GM23338 (cell line): ENCODE measurements around the gene ADAM15. TPM values are rescaled to one million over a fixed set of nuclear protein-coding genes. Genes with fewer than 3 reads are reported as not detected.

Experiments
- ATAC-seq: fragments of 200-7000 bp; cut with Tn5 transposase; 3 replicates; pipeline ENCODE4 v1.9.1; 2020
- DNase-seq: peaks from one replicate; pipeline ENCODE4 v3.0.0-alpha.2; 2015; ENCODE audit warnings: low spot score
- H2AFZ ChIP-seq: fragments of 200-600 bp; sonication (generic); 2 replicates; pipeline ENCODE4 v1.8.0; 2016; ENCODE audit warnings: antibody characterized with exemption, mild to moderate bottlenecking, moderate library complexity
- H3F3A ChIP-seq: fragments of 200-600 bp; sonication (generic); replicated peaks from 2 replicates; pipeline ENCODE4 v1.8.0; 2017; ENCODE audit warnings: antibody characterized with exemption, mixed run types, low read depth
- H3K27ac ChIP-seq: fragments of 200-600 bp; sonication (generic); 2 replicates; pipeline ENCODE4 v1.6.1; 2016; ENCODE audit warnings: low read depth
- H3K27me3 ChIP-seq: fragments of 200-600 bp; sonication (generic); 2 replicates; pipeline ENCODE4 v1.8.0; 2016; ENCODE audit warnings: mild to moderate bottlenecking, mixed run types, moderate library complexity; ENCODE audit not compliant: insufficient read depth
- H3K36me3 ChIP-seq: fragments of 200-600 bp; sonication (generic); 2 replicates; pipeline ENCODE4 v1.8.0; 2016; ENCODE audit warnings: mild to moderate bottlenecking; ENCODE audit not compliant: insufficient read depth
- H3K4me1 ChIP-seq: fragments of 200-600 bp; sonication (generic); 2 replicates; pipeline ENCODE4 v1.8.0; 2016; ENCODE audit warnings: mild to moderate bottlenecking, moderate library complexity; ENCODE audit not compliant: insufficient read depth
- H3K4me2 ChIP-seq: fragments of 200-600 bp; sonication (generic); 2 replicates; pipeline ENCODE4 v1.7.1; 2017; ENCODE audit warnings: mixed run types
- H3K4me3 ChIP-seq: fragments of 200-600 bp; sonication (generic); 2 replicates; pipeline ENCODE4 v1.6.1; 2016; ENCODE audit warnings: mixed run types
- H3K79me2 ChIP-seq: fragments of 200-600 bp; sonication (generic); replicated peaks from 2 replicates; pipeline ENCODE4 v1.8.0; 2017; ENCODE audit warnings: mild to moderate bottlenecking; ENCODE audit not compliant: insufficient read depth
- H3K9me2 ChIP-seq: fragments of 200-600 bp; sonication (generic); 2 replicates; pipeline ENCODE4 v1.8.0; 2017; ENCODE audit not compliant: insufficient read depth
- H4K20me1 ChIP-seq: fragments of 200-600 bp; sonication (generic); replicated peaks from 2 replicates; pipeline ENCODE4 v1.8.0; 2017; ENCODE audit warnings: mild to moderate bottlenecking; ENCODE audit not compliant: insufficient read depth
- H3K27ac Mint-ChIP-seq: 2 replicates; pipeline ENCODE4 v1.8.0; 2020; ENCODE audit warnings: inconsistent platforms, mild to moderate bottlenecking, moderate library complexity, mixed read lengths
- H3K27me3 Mint-ChIP-seq: 3 replicates; pipeline ENCODE4 v1.8.0; 2022; ENCODE audit warnings: low read depth, mild to moderate bottlenecking, moderate library complexity, mixed read lengths, inconsistent platforms; ENCODE audit not compliant: insufficient read depth, poor library complexity
- H3K36me3 Mint-ChIP-seq: 3 replicates; pipeline ENCODE4 v1.8.0; 2021; ENCODE audit warnings: low read depth, mild to moderate bottlenecking, inconsistent platforms, moderate library complexity, mixed read lengths
- H3K4me1 Mint-ChIP-seq: 3 replicates; pipeline ENCODE4 v1.8.0; 2020; ENCODE audit warnings: mild to moderate bottlenecking, inconsistent platforms, mixed read lengths
- H3K4me3 Mint-ChIP-seq: 3 replicates; pipeline ENCODE4 v1.8.0; 2021; ENCODE audit warnings: moderate library complexity, mild to moderate bottlenecking, inconsistent platforms, mixed read lengths
- H3K9me3 Mint-ChIP-seq: 3 replicates; pipeline ENCODE4 v1.8.0; 2020; ENCODE audit warnings: moderate library complexity, mild to moderate bottlenecking, inconsistent platforms, mixed read lengths
- CREB1 ChIP-seq: fragments of 250-450 bp; sonication (Bioruptor Pico); IDR thresholded peaks from 2 replicates; pipeline ENCODE4 v1.5.0; 2020; ENCODE audit warnings: low read depth, mild to moderate bottlenecking, moderate library complexity
- CTCF ChIP-seq, 2 experiments: fragments of 200-600 bp in 1 of 2; sonication (generic) in 1 of 2; conservative IDR thresholded peaks; 2 replicates each; pipeline versions ENCODE4 v1.5.1 to v1.6.1; 2016 to 2017; ENCODE audit warnings: antibody characterized with exemption in 2 of 2, low read depth in 2 of 2, mild to moderate bottlenecking in 2 of 2, moderate library complexity in 1 of 2
- ETS1 ChIP-seq: IDR thresholded peaks from 2 replicates; pipeline ENCODE4 v1.6.1; 2016; ENCODE audit warnings: antibody characterized with exemption
- EZH2 ChIP-seq: fragments of 200-600 bp; sonication (generic); IDR thresholded peaks from one replicate; pipeline ENCODE4 v1.8.0; 2017; ENCODE audit warnings: antibody characterized with exemption, mild to moderate bottlenecking, low read depth; ENCODE audit not compliant: unreplicated experiment
- EZH2phosphoT487 ChIP-seq: fragments of 200-600 bp; sonication (generic); IDR thresholded peaks from one replicate; pipeline ENCODE4 v1.8.1; 2018; ENCODE audit warnings: antibody characterized with exemption; ENCODE audit not compliant: unreplicated experiment
- JUNB ChIP-seq: IDR thresholded peaks from one replicate; pipeline ENCODE4 v1.6.1; 2016; ENCODE audit warnings: antibody characterized with exemption; ENCODE audit not compliant: unreplicated experiment
- NANOG ChIP-seq: IDR thresholded peaks from 2 replicates; pipeline ENCODE4 v1.6.1; 2016; ENCODE audit warnings: antibody characterized with exemption, borderline replicate concordance
- POLR2AphosphoS5 ChIP-seq: IDR thresholded peaks from 2 replicates; pipeline ENCODE4 v1.6.1; 2016; ENCODE audit warnings: antibody characterized with exemption, low read depth
- REST ChIP-seq: IDR thresholded peaks from one replicate; pipeline ENCODE4 v1.6.1; 2018; ENCODE audit warnings: antibody characterized with exemption; ENCODE audit not compliant: unreplicated experiment
- STAT1 ChIP-seq: IDR thresholded peaks from one replicate; pipeline ENCODE4 v1.6.1; 2016; ENCODE audit warnings: antibody characterized with exemption; ENCODE audit not compliant: unreplicated experiment
- ZNF114 ChIP-seq: fragments of 250-450 bp; sonication (Bioruptor Pico); IDR thresholded peaks from 2 replicates; pipeline ENCODE4 v1.5.0; 2020; ENCODE audit warnings: mild to moderate bottlenecking, moderate library complexity
- ZNF331 ChIP-seq: fragments of 250-450 bp; sonication (Bioruptor Pico); IDR thresholded peaks from 2 replicates; pipeline ENCODE4 v1.5.0; 2020; ENCODE audit warnings: low read depth, mild to moderate bottlenecking, moderate library complexity
- ZNF462 ChIP-seq: fragments of 250-450 bp; sonication (Bioruptor Pico); IDR thresholded peaks from 2 replicates; pipeline ENCODE4 v1.5.0; 2020; ENCODE audit warnings: mild to moderate bottlenecking, moderate library complexity
- polyA plus RNA-seq: library from polyadenylated mRNA; unstranded; fragments of >200 nt; fragmentation: Nextera tagmentation; extraction: Ambion mirVana; gene quantifications from 2 replicates; pipeline ENCODE4 v1.2.1, GENCODE V29; 2016
- total RNA-seq: library from RNA; depleted of rRNA; stranded (reverse); fragments of >200 nt; shearing (Covaris generic); gene quantifications from 2 replicates; pipeline ENCODE4 v1.2.3, GENCODE V29; 2014

Gene ADAM15
- total and polyA plus RNA-seq, 2 experiments from 2014 or later = 24.2 to 31.1 TPM

GRCh38 chr1:155022927-155023236 lies 28.2 kb upstream of the ADAM15 start:
- ATAC-seq (no peak), DNase-seq (no peak)
- Mint-ChIP-seq H3K27me3 (peaks cover 23% of the 10 kb centered on the region), H3K9me3 (no peaks in the 10 kb centered on the region), H3K36me3 (peaks cover 4% of the 10 kb centered on the region; the same call in 2 of the 3 replicates), H3K4me1 (peaks cover 27% of the 10 kb centered on the region), H3K4me3 (no peak overlapping the region), H3K27ac (no peak overlapping the region)
- no peaks in the 10 kb centered on the region for H3F3A ChIP-seq
- H3K4me1 ChIP-seq = peaks cover 8% of the 10 kb centered on the region
- no peak overlapping the region for H3K4me2 ChIP-seq
- no peaks in the 10 kb centered on the region for H3K9me2 ChIP-seq
- TF ChIP-seq EZH2phosphoT487 (no peak), ETS1 (no peak), NANOG (no peak), JUNB (no peak), ZNF114 (no peak), STAT1 (no peak), EZH2 (no peak), CTCF (conservative IDR thresholded peaks at IDR 0.05; ENCODE audit: low read depth in 2 of 2) (no peak), CREB1 (CRISPR knock-in tag) (no peak), REST (no peak), ZNF331 (no peak), ZNF462 (CRISPR knock-in tag) (no peak), POLR2AphosphoS5 (no peak)
- H2AFZ ChIP-seq = no peak overlapping the region
- no peaks in the 10 kb centered on the region for H3K79me2 ChIP-seq
- no peaks in the 10 kb centered on the region for H3K36me3 ChIP-seq
- H3K27me3 ChIP-seq = no peaks in the 10 kb centered on the region
- H3K4me3 ChIP-seq = no peak overlapping the region
- H3K27ac ChIP-seq = no peak overlapping the region
- 0 out of 2 replicates have a peak, but pooled peaks cover 2% of the 10 kb centered on the region for H4K20me1 ChIP-seq
